Motor neuron (in vitro differentiated cells): ENCODE data around the gene LRRK1. TPM values are rescaled to one million over a fixed set of nuclear protein-coding genes. Genes with fewer than 3 reads are reported as not detected.
"Not testable (repeated sequence)": the region's sequence is repeated elsewhere in the genome, so short reads cannot be mapped to it uniquely, and the experiment has no call there.

Experiments
- ATAC-seq, 8 experiments: fragments of 200-7000 bp; cut with Tn5 transposase; replicated peaks in 6 of 8; 2 replicates each; pipeline ENCODE4 v1.8.0; 2021; ENCODE audit warnings: mild to moderate bottlenecking in 8 of 8, moderate library complexity in 8 of 8
- H3K27ac ChIP-seq, 2 donors: fragments of 250-450 bp; sonication (Bioruptor Pico); 2 replicates each; pipeline ENCODE4 v1.9.0; 2021; ENCODE audit warnings: antibody characterized with exemption in 2 of 2, mild to moderate bottlenecking in 2 of 2, moderate library complexity in 1 of 2
- H3K4me1 ChIP-seq, 2 donors: fragments of 250-450 bp; sonication (Bioruptor Pico); replicated peaks in 1 of 2; 2 replicates each; pipeline ENCODE4 v1.6.1; 2021; ENCODE audit warnings: antibody characterized with exemption in 2 of 2, mild to moderate bottlenecking in 2 of 2, moderate library complexity in 1 of 2
- H3K4me3 ChIP-seq, 5 donors: fragments of 250-450 bp; sonication (Bioruptor Pico); 2 replicates each; pipeline ENCODE4 v1.9.0; 2021; ENCODE audit warnings: antibody characterized with exemption in 5 of 5, mild to moderate bottlenecking in 5 of 5, moderate library complexity in 4 of 5
- WGBS, 10 experiments: fragments of 450-650 bp; shearing (Covaris generic); methylation state at CpG; one replicate each; pipeline ENCODE4 v1.0.0; 2022; 5-methylcytosine and 5-hydroxymethylcytosine counted together
- in situ Hi-C, 9 experiments: fragments of 400-800 bp; cut with MboI; loops; one replicate each; pipeline ENCODE4 v1.15.0; 2021; ENCODE audit warnings: low sequenced_read_pairs in 9 of 9, low pct_unique_long_range_greater_than_20kb in 2 of 9; ENCODE audit not compliant: unreplicated experiment in 9 of 9
- total RNA-seq, 8 experiments: library from RNA; unstranded; fragments of 300-600 nt; gene quantifications; 2 replicates each; pipeline versions ENCODE4 v1.2.3 to v1.2.4, GENCODE V29; 2022

Gene LRRK1
- total RNA-seq, 8 experiments from 2014 or later, result 0.18 to 21.0 (median 1.2) TPM

GRCh38 chr15:101067660-101068522 is 148.7 kb downstream of the LRRK1 start:
- Histone ChIP-seq H3K27ac (no peak overlapping the region), H3K4me1 (peaks cover 26 to 44% of the 10 kb centered on the region in 2 donors), H3K4me3 (no peak overlapping the region)
- in situ Hi-C loops, result no loop called here
- 54 to 100% (median 76%) methylated on average over 1 to 8 of the region's 14 CpGs; no CpG with 5 or more reads in 2 of the 10 experiments for WGBS, 10 experiments
- ATAC-seq, result no peak

- 17 to 82% (median 60%) methylated on average over 1 to 4 of the region's 11 CpGs; no CpG with 5 or more reads in 5 of the 10 experiments for WGBS, 10 experiments
- H3K4me1 ChIP-seq, result peaks cover 23 to 41% of the 10 kb centered on the region in 2 donors
Measured at GRCh38 chr15:101068523-101068960, 149.4 kb downstream of the LRRK1 start.

GRCh38 chr15:101068961-101069653 is 149.9 kb downstream of the LRRK1 start:
- Histone ChIP-seq H3K4me3 (no peak overlapping the region), H3K27ac (peak overlapping the region in 1 of 2 donors; percentile 12), H3K4me1 (peaks cover 18 to 35% of the 10 kb centered on the region in 2 donors)
- peak; percentile 35 to 86 (median 75) for ATAC-seq
- 12 to 100% (median 39%) methylated on average over 1 to 10 of the region's 15 CpGs; no CpG with 5 or more reads in 2 of the 10 experiments for WGBS, 10 experiments
- in situ Hi-C loops, result no loop called here

More at GRCh38 chr15:101068523-101068960, 149.4 kb downstream of the LRRK1 start:
- in situ Hi-C loops, result no loop called here
- no peak overlapping the region for H3K4me3 ChIP-seq
- H3K27ac ChIP-seq, result peak overlapping the region in 1 of 2 donors; percentile 12
- peak in 1 of 8 experiments; percentile 5 for ATAC-seq

- in situ Hi-C loops, result no loop called here
- ATAC-seq, result peak in 1 of 8 experiments; percentile 55
- WGBS, 10 experiments, result 26 to 89% (median 64%) methylated on average over 2 to 4 of the region's 4 CpGs; no CpG with 5 or more reads in 3 of the 10 experiments
- Histone ChIP-seq H3K4me3 (no peak overlapping the region), H3K27ac (no peak overlapping the region), H3K4me1 (peaks cover 14 to 30% of the 10 kb centered on the region in 2 donors)
Measured at GRCh38 chr15:101069654-101069973, 150.5 kb downstream of the LRRK1 start.

- no peak overlapping the region for H3K27ac ChIP-seq
- in situ Hi-C loops, result no loop called here
- peaks cover 14 to 30% of the 10 kb centered on the region in 2 donors for H3K4me1 ChIP-seq
- no peak for ATAC-seq
- H3K4me3 ChIP-seq, result no peak overlapping the region
- 0 to 100% (median 86%) methylated on average over 1 to 6 of the region's 6 CpGs; no CpG with 5 or more reads in 3 of the 10 experiments for WGBS, 10 experiments
Measured at GRCh38 chr15:101070024-101070423, 150.9 kb downstream of the LRRK1 start.

- peaks cover 14 to 30% of the 10 kb centered on the region in 2 donors for H3K4me1 ChIP-seq
- no peak overlapping the region for H3K27ac ChIP-seq
- in situ Hi-C loops, result no loop called here
- H3K4me3 ChIP-seq, result no peak overlapping the region
- 37 to 81% (median 50%) methylated on average over 2 to 5 of the region's 6 CpGs; no CpG with 5 or more reads in 1 of the 10 experiments for WGBS, 10 experiments
- ATAC-seq, result peak in 3 of 8 experiments; percentile 33 to 84 (median 73)
Measured at GRCh38 chr15:101070502-101071273, 151.5 kb downstream of the LRRK1 start.

- H3K27ac ChIP-seq, result no peak overlapping the region
- 96 to 100% (median 100%) methylated on average over 2 to 9 of the region's 10 CpGs; no CpG with 5 or more reads in 2 of the 10 experiments for WGBS, 10 experiments
- in situ Hi-C loops, result no loop called here
- H3K4me1 ChIP-seq, result peaks cover 14 to 30% of the 10 kb centered on the region in 2 donors
- H3K4me3 ChIP-seq, result no peak overlapping the region
- no peak for ATAC-seq
Measured at GRCh38 chr15:101071651-101072050, 152.5 kb downstream of the LRRK1 start.

GRCh38 chr15:101072235-101072634 is 153.1 kb downstream of the LRRK1 start:
- ATAC-seq, H3K4me3 ChIP-seq, H3K27ac ChIP-seq, in situ Hi-C loops: not testable (repeated sequence)
- peaks cover 14 to 30% of the 10 kb centered on the region in 2 donors for H3K4me1 ChIP-seq
- WGBS, 10 experiments, result 72 to 100% (median 93%) methylated on average over 1 to 3 of the region's 4 CpGs; no CpG with 5 or more reads in 3 of the 10 experiments

- H3K27ac ChIP-seq, in situ Hi-C loops, H3K4me3 ChIP-seq, ATAC-seq, H3K4me1 ChIP-seq: not testable (repeated sequence)
- 20 to 80% (median 66%) methylated on average over 1 to 13 of the region's 15 CpGs; no CpG with 5 or more reads in 4 of the 10 experiments for WGBS, 10 experiments
Measured at GRCh38 chr15:101077806-101078668, 158.9 kb downstream of the LRRK1 start.

GRCh38 chr15:101078669-101079323 is 159.6 kb downstream of the LRRK1 start:
- no peak overlapping the region for H3K27ac ChIP-seq
- WGBS, 10 experiments, result 60 to 100% (median 100%) methylated on average over 1 to 5 of the region's 16 CpGs; no CpG with 5 or more reads in 4 of the 10 experiments
- no peak for ATAC-seq
- H3K4me3 ChIP-seq, result no peak overlapping the region
- in situ Hi-C loops, result no loop called here
- peaks cover 0 to 6% of the 10 kb centered on the region in 2 donors for H3K4me1 ChIP-seq

- no peak overlapping the region for H3K27ac ChIP-seq
- no peak overlapping the region for H3K4me3 ChIP-seq
- WGBS, 10 experiments, result 83 to 100% (median 93%) methylated on average over 2 to 8 of the region's 9 CpGs; no CpG with 5 or more reads in 4 of the 10 experiments
- in situ Hi-C loops, result loop anchor here in 1 of 9 experiments (10.0 kb wide), 1 partner anchor 173 kb away; the partner anchor contains the start of gene CHSY1
- H3K4me1 ChIP-seq, result peaks cover 0 to 6% of the 10 kb centered on the region in 2 donors
- ATAC-seq, result peak in 1 of 8 experiments; percentile 23
Measured at GRCh38 chr15:101081900-101082299, 162.7 kb downstream of the LRRK1 start.
